Measurements from ENCODE around the gene CCDC85B.

CCDC85B gene

GRCh38 chr11:65900125-65900898 lies 9.8 kb downstream of the CCDC85B start, which contains the start of gene FOSL1:
TSS of gene FOSL1 (minus strand) at chr11:65900388. CDS start at chr11:65900339, 49 bp downstream.
- DNase-seq (ENCODE audit: extremely low spot score) = peak; percentile 93
- ChIA-PET CTCF (interaction anchor here (1.0 to 8.0 kb wide), 7 partner anchors 9 to 88 kb away, joined by 3 to 80 read pairs (median 5); partner anchors contain the start of genes CCDC85B, FIBP and MUS81), POLR2A (interaction anchor here (1.0 to 2.3 kb wide), 2 partner anchors 9 to 79 kb away, joined by 3 to 10 read pairs; partner anchors contain the start of gene CCDC85B)
- no peak for TF ChIP-seq CTCF (IDR thresholded peaks at IDR 0.05; ENCODE audit: control extremely low read depth, extremely low read depth, low read depth, missing control alignments)

- ChIA-PET CTCF (interaction anchor here (1.0 to 8.0 kb wide), 8 partner anchors 8 to 88 kb away, joined by 3 to 80 read pairs (median 5); partner anchors contain the start of genes CCDC85B, FIBP and MUS81), POLR2A (interaction anchor here (1.0 to 2.3 kb wide), 2 partner anchors 10 to 78 kb away, joined by 3 to 10 read pairs; partner anchors contain the start of gene CCDC85B)
- DNase-seq (ENCODE audit: extremely low spot score) = no peak
- no peak for TF ChIP-seq CTCF (IDR thresholded peaks at IDR 0.05; ENCODE audit: control extremely low read depth, extremely low read depth, low read depth, missing control alignments)
These were observed 10.4 kb downstream of the CCDC85B start for GRCh38 chr11:65900899-65901180.

GRCh38 chr11:65903068-65903481 lies 12.6 kb downstream of the CCDC85B start:
- no peak for TF ChIP-seq CTCF (IDR thresholded peaks at IDR 0.05; ENCODE audit: control extremely low read depth, extremely low read depth, low read depth, missing control alignments)
- CTCF ChIA-PET = interaction anchor here (0.9 to 8.0 kb wide), 3 partner anchors 10 to 18 kb away, joined by 3 to 80 read pairs (median 29); partner anchors contain the start of genes CCDC85B and FIBP
- no peak for DNase-seq (ENCODE audit: extremely low spot score)
- POLR2A ChIA-PET = no interaction called here

GRCh38 chr11:65903715-65904114 lies 13.2 kb downstream of the CCDC85B start:
- no peak for DNase-seq (ENCODE audit: extremely low spot score)
- ChIA-PET CTCF (interaction anchor here (4.8 to 8.0 kb wide), 2 partner anchors 12 to 18 kb away, joined by 29 to 80 read pairs; partner anchors contain the start of genes CCDC85B and FIBP), POLR2A (no interaction called here)
- TF ChIP-seq CTCF (IDR thresholded peaks at IDR 0.05; ENCODE audit: control extremely low read depth, extremely low read depth, low read depth, missing control alignments) = no peak

GRCh38 chr11:65906602-65907001 lies 16.1 kb downstream of the CCDC85B start:
- POLR2A ChIA-PET = no interaction called here
- CTCF ChIA-PET = interaction anchor here (1.2 to 8.0 kb wide), 5 partner anchors 11 to 47 kb away, joined by 3 to 80 read pairs (median 5); partner anchors contain the start of genes CCDC85B and FIBP
- no peak for TF ChIP-seq CTCF (IDR thresholded peaks at IDR 0.05; ENCODE audit: control extremely low read depth, extremely low read depth, low read depth, missing control alignments)
- no peak for DNase-seq (ENCODE audit: extremely low spot score)

- CTCF ChIA-PET = interaction anchor here (1.1 to 3.3 kb wide), 5 partner anchors 7 to 128 kb away, joined by 3 to 12 read pairs (median 5); partner anchors contain the start of genes FIBP and FOSL1
- no peak for TF ChIP-seq CTCF (IDR thresholded peaks at IDR 0.05; ENCODE audit: control extremely low read depth, extremely low read depth, low read depth, missing control alignments)
- POLR2A ChIA-PET = interaction anchor here (0.7 kb wide), 1 partner anchor 18 kb away, joined by 4 read pairs; no protein-coding TSS in a partner anchor
These were observed 17.4 kb downstream of the CCDC85B start for GRCh38 chr11:65907878-65908277.

More at GRCh38 chr11:65907878-65908277, 17.4 kb downstream of the CCDC85B start:
- no peak for DNase-seq (ENCODE audit: extremely low spot score)
